GM21786 (cell line): ENCODE data around the gene MSRB1.

ENCODE experiments used
- ATAC-seq: cut with Tn5 transposase; IDR thresholded peaks from one replicate; pipeline ENCODE4 v1.9.1; 2021; ENCODE audit not compliant: unreplicated experiment

MSRB1 gene

DNA sequence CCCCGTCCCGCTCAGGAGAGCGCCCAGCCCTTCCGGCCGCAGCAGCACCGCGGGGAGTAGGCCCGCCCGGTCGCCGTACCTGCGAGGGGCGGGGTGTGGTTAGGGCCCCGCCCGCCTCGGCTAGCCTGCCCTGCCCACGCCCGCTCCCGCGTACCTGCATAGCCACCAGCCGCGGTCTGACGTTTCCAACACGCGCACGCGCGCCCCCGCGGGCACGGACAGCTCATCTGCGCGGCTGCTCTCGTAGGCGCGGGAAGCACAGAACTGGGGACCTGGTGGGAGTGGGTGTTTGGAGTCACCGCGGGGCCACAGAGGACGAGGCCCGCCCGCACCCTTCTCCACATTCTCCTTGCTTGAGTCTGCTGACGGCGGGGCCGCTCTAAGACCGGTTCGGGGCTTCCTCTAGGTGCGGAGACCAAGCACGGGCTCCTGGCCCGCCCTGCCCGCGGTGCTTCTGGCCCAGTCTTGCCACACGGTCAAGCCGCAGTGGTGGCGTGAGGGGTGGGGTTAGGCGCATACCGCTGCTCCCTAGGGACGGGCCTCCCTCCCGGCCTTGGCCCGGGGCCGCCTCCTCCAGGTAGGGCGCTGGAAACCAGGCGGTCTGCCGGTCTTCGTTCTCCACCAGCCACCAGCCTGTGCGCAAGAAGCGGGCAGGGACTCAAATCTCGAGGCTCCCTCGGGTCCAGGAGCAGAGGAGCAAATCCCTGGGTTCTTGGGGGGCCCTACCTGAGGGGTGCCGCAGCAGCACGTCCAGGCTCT lies 36.5 kb upstream of the MSRB1 start:
- ATAC-seq, result no peak

GRCh38 chr16:1978476-1979120 lies 35.6 kb upstream of the MSRB1 start:
- no peak for ATAC-seq

GRCh38 chr16:1977875-1978268 lies 34.9 kb upstream of the MSRB1 start:
- ATAC-seq, result no peak

DNA sequence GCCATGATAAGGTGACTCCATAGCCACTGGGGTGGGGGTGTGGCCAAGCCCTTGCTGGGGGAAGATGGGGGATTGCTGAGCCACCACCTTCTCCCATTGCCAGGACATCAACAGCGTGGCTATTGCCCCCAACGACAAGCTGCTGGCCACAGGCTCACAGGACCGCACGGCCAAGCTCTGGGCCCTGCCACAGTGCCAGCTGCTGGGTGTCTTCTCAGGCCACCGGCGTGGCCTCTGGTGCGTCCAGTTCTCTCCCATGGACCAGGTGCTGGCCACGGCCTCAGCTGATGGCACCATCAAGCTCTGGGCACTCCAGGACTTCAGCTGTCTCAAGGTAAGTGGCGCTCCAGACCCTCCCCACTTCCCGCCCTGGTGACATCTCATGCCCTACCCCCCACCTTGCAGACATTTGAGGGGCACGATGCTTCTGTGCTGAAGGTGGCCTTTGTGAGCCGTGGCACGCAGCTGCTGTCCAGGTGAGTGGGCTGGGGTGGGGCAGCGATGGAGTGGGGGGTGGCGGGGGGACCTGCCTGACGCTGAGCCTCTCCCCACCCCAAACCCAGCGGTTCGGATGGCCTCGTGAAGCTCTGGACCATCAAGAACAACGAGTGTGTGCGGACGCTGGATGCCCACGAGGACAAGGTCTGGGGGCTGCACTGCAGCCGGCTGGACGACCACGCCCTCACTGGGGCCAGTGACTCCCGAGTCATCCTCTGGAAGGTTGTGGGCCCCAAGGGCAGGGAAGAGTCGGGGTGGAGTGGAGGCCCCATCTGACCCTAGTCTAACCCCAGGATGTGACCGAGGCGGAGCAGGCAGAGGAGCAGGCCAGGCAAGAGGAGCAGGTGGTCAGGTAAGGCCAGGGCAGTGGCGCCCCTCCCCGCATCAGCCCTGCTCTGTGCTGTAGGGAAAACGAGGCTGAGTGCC lies 34.2 kb upstream of the MSRB1 start:
- no peak for ATAC-seq

DNA sequence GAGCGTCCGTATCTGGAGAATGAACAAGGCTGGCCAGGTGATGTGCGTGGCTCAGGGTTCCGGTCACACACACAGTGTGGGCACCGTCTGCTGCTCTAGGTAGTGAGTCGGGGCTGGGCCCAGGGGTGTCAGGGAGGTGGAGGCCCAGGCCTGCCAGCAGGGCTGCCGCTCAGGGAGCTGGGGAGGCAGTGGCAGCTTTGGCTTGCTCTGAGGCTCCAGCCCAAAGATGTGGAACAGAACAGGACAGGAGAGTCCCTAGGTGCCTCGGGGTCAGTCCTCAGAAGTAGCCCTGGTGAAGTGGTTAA lies 33.2 kb upstream of the MSRB1 start:
- ATAC-seq, result no peak

DNA sequence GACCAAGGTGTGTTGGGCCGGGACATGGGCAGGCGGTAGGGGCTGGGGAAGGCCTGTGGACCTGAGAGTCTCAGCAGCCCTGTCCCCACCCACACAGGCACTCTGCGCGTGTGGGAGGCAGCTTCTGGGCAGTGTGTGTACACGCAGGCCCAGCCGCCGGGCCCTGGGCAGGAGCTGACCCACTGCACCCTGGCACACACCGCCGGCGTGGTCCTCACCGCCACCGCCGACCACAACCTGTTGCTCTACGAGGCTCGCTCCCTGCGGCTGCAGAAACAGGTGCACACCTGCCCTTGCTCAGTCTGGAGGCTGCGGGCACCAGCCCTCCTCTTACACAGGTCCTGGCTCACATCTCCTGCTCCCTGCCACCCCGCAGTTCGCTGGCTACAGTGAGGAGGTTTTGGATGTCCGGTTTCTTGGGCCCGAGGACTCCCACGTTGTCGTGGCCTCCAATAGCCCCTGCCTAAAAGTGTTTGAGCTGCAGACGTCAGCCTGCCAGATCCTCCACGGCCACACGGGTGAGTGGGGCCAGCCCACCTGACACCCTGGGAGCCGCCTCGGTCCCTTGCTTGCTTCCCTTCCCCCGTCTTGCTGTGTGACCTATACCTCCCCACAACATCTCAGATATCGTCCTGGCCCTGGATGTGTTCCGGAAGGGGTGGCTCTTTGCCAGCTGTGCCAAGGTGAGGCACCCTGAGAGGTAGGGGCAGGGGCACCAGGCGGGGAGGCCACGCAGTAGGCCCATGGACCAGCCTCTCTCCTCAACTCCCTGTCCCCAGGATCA lies 32.6 kb upstream of the MSRB1 start:
- no peak for ATAC-seq

GRCh38 chr16:1974157-1975070 lies 31.4 kb upstream of the MSRB1 start:
- no peak for ATAC-seq

DNA sequence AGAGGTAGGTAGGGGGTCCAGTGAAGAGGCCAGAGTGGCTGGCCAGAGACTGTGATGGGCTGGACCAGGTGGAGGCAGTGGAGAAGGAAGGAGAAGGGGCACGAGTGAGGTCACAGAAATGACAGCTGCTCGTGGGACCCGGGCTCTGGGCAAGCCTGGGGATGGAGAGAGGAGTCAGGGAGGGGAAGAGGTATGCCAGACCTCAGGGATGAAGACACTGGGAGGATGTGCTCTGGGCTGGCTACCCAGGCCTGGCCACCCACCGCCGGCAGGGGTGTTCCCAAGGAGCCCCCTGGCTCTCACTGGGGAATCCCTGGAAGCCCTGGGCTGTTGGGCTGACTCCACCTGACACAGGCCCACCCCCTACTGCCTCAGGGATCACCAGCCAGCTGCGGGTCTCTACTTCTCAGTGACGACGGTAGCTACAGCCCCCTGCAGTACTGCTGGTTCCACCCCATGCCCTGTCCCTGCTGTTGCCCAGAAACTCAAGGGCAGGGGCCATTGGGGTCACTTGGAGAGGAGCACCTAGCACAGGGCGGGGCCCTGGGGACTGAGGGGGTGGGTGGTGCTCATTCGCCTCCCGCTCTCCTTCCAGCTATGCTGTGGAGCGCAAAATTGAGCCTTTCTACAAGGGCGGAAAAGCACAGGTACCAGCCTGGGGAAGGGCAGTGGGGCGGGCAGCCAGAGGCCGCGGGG lies 30.6 kb upstream of the MSRB1 start:
- ATAC-seq, result no peak

- no peak for ATAC-seq
Measured at GRCh38 chr16:1972490-1972877, 29.5 kb upstream of the MSRB1 start.

GRCh38 chr16:1971796-1972489 lies 28.9 kb upstream of the MSRB1 start, which contains the start of gene TBL3:
TBL3 (plus strand) TSS chr16:1972053; CDS start chr16:1972165, 112 bp downstream.
- peak; percentile 81 for ATAC-seq

- no peak for ATAC-seq
Measured at GRCh38 chr16:1968146-1968953, 25.4 kb upstream of the MSRB1 start.

DNA sequence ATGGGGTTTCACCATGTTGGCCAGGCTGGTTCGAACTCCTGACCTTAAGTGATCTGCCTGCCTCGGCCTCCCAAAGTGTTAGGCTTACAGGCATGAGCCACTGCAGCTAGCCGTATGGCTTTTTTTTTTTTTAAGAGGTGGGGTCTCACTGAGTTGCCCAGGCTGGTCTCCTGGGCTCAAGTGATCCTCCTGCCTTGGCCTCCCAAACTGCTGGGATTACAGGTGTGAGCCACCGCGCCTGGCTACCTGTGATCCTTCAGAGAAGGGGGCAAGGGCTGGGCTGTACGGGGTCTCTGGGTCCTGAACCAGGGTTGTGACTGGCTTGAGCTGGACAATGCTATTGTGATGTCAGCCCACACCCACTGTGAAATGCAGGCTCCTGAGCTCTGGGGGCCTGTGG lies 23.5 kb upstream of the MSRB1 start, which contains the start of gene RNF151:
Gene RNF151, plus strand, starts transcription at position 397 of the 400 bp plus-strand sequence. CDS start 26 bp downstream, outside the sequence.
- ATAC-seq, result no peak

DNA sequence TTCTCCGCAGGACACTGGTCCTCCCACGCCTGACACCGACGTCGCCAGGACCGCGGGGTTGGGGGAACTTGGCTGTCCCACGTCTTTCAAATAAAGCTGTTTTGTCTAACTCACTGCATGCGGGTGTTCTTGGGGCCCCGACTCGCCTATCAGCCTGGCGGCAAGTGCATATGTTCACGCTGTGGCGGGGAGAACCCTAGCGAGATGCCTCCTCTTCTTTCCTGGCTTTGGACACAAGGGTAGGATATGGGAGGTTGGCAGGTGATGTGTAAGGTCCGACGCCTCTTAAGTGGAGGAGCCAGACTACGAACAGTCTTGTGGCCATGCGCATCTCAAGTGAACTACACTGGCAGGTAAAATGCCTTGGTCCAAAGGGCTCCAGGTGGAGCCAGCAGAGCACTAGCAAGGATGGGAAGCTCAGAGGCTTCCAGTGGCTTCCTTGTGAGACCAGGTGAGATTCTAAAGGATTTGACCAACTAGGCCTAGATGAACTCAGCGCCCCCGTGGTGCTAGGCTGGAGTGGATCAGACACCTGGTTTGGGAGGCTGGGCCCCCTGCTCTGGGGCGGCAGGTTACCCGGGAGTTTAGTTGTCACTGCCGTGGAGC lies 22.5 kb upstream of the MSRB1 start:
- no peak for ATAC-seq

DNA sequence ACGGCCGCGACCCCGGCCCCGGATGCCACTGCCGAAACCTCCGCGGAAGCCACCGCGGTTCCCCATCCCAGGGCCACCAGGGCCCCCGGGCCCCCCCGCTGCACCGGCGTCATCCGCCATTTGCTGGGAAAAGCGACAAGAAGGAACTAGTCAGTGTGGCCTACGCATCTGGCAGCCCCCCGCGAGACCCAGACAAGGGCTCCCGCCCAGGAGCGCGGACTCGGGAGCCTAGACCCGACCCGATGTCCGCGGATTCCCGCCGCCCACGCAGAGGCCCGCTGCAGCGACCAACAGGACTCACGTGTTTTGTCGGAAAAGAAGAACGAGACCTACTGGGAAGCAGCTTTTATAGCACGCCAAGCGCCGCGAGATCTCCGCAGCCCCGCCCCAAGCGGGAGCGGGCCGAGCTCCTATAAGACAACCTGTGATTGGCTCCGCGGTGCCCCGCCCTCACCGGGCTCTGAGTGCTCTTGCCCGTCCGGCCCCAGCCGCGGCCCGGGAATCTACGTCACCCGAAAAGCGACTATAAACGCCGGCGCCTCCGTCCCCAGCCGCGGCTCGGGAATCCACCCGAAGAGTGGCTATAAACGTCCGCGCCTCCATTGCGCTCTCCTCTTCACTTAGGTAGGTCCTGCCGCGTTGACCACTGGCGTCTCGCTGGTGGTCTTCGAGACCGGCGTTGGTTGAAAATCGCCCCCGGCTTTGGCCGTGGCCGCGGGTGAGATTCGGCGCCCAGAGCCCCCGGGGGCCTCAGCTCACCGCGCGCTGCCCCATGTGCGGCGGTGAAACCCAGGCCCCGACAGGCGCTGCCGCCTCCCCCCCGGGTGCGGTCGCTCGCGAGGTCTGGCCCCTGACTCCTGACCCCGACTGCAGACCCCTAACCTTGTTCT lies 21.8 kb upstream of the MSRB1 start, which contains the start of gene RPS2:
Gene RPS2, minus strand, starts transcription at position 321 of the 890 bp plus-strand sequence. Its CDS starts 201 bp downstream, at position 120.
- ATAC-seq, result peak; percentile 77

DNA sequence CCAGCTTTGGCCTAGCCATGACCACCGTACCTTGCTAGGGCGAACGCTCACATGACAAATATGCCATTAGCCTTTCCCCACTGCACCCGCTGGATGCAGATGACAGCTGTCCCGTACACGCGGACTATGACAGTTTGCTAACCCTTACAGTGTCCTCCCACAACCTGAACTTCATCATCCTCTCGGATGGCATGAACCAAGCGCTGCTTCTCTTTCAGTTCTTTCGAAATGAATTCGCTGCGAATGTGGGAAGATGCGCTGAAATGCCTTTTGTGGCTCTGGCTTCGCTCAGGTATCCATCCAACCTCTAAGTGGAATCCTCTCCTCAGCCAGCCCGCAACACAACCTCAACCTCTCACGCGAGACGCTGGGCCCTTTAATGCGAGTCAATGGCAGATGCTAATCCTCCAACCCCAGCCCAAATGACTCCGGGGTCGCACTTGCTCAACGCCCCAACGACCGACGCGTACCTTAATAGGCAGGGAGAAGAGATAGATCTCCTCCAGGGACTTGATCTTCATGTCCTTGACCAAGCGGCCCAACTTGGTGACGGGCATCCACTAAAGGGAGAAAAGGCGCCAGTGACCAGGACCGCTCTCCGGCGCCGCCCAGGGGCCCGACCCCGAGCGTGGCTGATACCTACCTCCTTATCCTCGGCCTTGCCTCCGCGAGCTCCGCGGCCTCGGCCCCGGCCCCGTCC lies 21.0 kb upstream of the MSRB1 start:
- ATAC-seq, result peak; percentile 16
